GM18858 (cell line): Measurements from ENCODE around the gene TMEM117.

ENCODE experiments used
- ATAC-seq: cut with Tn5 transposase; IDR thresholded peaks from one replicate; pipeline ENCODE4 v1.9.1; 2021; ENCODE audit not compliant: unreplicated experiment

The TMEM117 gene

GRCh38 chr12:43951286-43951685 is 115.4 kb downstream of the TMEM117 start:
- no peak for ATAC-seq

- ATAC-seq = peak; percentile 97
These were observed 122.0 kb downstream of the TMEM117 start for GRCh38 chr12:43957732-43958372.

- ATAC-seq = no peak
These were observed 128.2 kb downstream of the TMEM117 start for GRCh38 chr12:43964033-43964432.

DNA sequence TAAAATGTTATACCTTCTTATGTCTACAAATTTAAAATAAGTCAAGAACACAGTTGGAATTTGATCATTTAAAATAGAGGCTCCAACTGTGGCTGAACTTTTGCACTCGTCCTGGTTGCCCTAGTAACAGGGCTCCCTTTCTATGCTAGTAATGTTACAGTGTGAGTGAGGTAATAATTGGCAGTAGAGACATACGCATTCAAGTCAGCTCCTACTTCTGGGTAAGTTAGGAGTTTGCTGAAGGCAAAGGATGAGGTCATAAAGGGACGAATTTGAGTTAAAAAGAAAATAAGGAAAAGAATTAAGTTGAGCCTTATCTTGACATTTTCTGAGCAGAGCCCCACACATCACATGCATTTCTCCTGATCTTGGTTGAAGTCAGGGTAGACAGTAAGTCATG is 129.1 kb downstream of the TMEM117 start:
- ATAC-seq = no peak

- ATAC-seq = no peak
These were observed 130.0 kb downstream of the TMEM117 start for GRCh38 chr12:43965899-43966298.

DNA sequence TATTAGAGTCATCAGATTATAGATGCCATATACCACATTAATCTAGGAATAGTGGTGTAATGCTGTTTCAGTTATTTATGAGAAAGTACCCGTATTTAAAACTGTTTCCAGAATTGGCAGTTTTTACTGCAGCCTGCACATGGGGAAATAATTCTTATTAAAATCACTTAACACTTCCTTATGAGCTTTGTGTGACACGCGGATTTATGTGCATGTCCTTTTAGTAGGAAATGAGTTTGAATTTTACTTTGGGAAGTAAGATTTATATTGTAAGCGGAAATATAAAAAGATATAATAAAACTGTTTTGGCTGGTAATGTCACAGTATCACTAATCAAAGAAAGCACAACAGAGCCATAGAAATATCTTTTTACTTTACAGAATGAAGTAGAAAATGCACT is 132.9 kb downstream of the TMEM117 start:
- ATAC-seq = no peak

DNA sequence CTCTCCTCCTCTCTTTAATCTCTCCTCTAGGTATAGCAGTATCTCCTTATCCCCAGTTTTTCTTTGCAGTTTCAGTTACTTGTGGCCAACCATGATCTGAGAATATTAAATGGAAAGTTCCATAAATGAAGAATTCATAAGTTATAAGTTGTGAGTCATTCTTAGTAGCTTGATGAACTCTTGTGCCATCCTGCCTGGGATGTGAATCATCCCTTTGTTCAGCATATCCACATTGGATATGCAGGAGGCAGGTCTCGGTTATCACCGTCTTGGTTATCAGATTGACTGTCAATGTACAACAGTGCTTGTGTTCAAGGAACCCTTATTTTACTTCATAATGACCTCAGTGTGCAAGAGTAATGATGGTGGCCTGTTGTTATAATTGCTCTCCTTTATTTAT is 134.0 kb downstream of the TMEM117 start:
- ATAC-seq = no peak

DNA sequence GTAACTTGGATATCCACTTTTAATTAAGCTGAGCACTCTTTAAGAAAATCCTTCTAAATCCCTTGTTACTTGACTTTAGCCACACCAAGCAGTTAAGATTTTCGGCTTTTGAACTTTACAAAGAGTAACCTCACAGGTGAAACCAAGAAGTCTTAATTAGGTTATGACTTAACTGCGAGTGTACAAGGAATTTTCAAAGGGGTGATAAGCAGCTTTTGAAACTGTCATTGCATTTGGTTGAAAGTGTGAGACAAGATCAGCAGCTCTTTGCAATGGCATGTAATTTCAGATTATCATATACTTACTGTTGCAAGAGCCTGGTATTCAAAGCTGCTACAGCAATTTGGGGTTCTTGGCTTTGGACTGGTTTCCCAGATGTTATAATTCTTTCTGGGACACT is 137.5 kb downstream of the TMEM117 start:
- ATAC-seq = no peak

DNA sequence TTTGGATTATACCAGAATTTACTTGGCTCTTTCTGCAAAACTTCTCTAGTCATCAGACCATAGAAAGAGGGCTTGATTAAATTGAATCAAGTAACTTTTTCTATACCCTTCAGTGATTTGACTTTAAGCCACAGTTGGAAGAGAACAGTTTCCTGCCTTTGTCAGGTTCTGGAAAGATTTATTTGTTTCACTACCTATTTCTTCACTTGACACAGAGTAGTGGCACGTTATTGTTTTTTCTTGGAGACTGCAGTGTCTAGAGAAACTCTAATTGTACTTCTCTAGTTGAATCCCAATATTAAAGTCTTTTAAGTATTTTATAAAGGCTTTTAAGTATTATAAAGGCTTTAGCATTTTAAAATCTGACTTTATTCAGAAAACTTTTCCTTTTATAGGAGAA is 138.1 kb downstream of the TMEM117 start:
- no peak for ATAC-seq

- ATAC-seq = no peak
These were observed 140.1 kb downstream of the TMEM117 start for GRCh38 chr12:43976027-43976426.

- no peak for ATAC-seq
These were observed 142.7 kb downstream of the TMEM117 start for GRCh38 chr12:43978556-43978955.

DNA sequence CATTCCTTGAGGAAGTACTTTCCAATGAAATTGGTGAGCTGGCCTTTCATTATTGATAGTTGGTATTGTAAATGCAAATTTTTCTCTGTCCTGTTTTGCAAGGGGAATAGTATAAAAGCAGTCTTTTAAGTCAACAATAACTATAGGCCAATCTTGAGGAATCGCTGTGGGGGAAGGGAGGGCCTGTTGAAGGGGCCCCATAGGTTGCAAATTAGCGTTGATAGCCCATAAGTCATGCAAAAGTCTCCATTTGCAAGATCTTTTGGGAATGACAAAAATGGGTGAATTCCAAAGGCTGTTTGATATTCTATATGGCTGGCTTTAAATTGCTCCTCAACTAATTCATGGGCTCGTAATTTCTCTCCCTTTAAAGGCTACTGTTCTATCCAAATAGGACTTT is 143.6 kb downstream of the TMEM117 start:
- ATAC-seq = no peak

DNA sequence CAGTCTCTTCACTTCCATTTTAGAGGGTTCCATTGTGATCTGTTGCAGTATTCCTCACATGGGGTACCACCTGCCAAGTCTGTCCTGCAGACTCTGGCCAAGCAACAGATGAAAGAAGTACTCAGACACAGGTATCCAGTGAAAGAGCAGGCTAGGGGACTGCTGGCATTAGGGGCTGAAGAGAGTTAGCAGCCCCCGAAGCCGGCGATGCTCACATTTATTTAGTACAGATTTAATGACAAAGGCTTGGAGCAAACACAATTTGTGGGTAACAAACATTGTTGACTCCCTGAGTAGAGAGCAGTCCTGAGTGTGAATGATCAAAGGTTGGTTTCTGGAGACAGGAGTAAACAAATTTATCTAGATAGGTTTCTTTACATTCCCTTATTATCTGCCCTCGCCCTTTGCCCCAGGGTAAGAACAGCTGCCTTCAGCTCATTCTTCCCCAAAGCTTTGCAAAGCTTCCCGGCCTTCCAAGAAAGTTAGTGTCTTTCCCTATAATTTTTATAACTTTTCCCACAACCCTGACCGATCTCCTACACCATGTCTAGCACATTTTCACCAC is 144.8 kb downstream of the TMEM117 start:
- ATAC-seq = no peak

- ATAC-seq = no peak
These were observed 145.8 kb downstream of the TMEM117 start for GRCh38 chr12:43981726-43982125.

- no peak for ATAC-seq
These were observed 146.7 kb downstream of the TMEM117 start for GRCh38 chr12:43982544-43982943.

DNA sequence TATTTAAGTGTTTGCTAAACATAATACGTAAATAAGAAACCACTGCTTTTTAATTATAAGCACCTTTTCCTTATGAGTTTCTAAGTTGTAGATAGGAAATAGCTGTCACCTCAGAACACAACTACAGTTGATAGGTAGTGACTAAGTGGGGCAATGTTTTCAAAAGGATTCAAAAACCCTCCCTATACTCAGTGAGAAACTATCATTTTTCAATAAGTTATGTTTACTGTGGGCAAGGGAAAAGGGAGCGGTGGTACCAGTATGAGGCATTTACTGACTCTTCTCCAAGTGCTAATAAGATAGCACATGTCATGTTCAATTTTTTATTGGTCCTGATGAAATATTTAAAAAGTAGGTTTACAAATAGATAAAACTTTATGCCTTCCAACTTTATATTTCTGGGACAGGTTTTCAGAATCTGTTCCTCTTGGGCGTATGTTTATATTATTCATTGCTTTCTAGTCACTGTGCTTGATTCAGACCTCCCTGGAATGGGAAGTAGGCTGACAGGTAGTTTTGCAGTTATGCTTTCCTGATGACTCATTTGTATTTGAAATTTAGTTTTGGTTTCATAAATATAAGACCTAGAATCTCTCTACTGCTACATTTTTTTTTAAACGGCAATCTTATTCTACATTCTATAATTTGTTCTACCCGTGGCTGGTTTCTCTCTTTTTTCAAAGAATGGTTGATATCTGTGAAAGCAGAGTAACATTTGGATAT is 153.1 kb downstream of the TMEM117 start:
- peak; percentile 98 for ATAC-seq

DNA sequence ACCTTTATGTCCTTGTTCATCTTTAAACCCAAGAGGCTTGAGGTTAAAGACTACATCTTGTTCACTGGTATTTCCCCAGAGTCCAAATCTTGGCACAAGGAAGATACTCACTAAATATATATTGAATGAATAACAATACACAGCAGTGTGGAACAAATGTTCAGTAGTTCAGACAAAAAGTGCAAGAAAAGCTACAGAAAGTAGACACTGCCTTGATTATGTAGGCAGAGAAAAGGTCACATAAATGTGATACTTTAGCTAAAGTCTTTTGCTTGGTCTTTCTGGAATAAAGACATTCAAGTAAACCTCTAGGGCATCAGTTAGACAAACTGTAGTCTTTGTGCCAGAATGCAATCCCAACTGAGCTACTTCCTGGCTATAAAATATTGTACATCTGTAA is 157.0 kb downstream of the TMEM117 start:
- no peak for ATAC-seq

DNA sequence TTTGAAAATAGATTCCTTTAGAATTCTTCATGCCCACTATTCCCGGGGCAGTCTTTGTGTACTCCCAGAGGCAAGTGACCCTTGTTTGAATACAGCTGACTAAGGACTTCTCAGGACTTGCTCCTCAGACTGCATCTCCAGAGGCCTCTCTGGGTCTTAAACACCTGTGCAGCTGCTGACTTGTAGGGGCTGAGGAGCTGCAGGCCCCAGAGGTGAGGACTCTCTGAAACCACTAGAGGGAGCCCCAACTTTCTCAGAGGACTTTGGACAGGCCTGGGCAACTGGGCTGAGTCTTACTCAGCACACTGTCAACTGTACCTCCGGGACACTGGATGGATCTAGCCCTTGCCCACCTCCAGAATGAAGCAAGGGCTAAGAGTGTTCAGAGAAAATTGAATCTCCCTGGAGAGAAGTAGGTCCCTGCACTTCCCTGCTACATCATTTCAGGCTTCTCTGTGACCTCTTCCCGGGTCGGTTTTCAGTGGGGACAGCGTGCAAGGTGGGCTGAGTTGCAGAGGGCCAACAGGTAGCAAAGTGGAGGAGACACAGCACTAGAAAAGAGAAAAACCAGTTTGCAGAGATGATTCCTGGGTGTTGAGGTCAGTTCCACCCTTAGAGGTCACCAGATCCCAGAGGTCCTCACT is 164.6 kb downstream of the TMEM117 start:
- peak; percentile 97 for ATAC-seq

DNA sequence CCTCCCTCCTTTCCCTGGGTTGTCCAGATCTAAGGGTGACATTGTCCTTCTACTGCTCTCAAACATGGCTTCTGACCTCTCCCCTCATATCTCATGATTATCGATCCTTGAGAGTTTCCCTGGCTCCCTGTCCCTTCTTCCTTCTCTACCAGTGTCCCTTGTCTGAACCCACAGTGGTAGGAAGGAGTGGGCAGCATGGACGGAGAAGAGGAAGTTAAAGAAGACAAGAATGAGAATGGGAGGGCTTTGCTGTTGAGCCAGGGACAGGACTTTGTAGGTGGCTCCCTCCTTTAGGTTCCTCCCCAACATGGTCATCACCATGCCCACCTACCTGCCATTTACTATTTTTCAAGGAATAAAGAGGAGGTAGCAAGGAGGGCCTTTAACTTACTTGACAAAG is 166.7 kb downstream of the TMEM117 start:
- ATAC-seq = no peak

DNA sequence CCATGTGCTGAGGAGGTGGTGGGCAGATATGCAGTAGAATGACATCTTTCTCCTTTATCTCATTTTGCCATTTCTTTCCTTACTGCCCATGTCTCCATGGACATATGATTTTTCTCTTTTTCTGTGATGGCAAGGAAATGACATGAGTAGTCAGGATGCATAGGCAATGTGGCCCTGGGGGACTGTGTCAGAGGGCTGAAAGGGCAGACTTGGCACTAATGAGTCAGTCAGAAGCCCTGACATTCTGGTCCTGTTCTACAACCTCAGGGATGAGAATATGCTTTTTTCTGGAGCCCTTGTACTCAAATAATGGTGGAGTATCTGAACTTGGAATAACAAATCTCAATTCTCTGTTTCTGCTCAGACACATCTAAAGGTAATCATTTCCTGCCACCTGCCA is 167.8 kb downstream of the TMEM117 start:
- no peak for ATAC-seq

GRCh38 chr12:44015333-44015941 is 179.6 kb downstream of the TMEM117 start:
- ATAC-seq = peak; percentile 82

DNA sequence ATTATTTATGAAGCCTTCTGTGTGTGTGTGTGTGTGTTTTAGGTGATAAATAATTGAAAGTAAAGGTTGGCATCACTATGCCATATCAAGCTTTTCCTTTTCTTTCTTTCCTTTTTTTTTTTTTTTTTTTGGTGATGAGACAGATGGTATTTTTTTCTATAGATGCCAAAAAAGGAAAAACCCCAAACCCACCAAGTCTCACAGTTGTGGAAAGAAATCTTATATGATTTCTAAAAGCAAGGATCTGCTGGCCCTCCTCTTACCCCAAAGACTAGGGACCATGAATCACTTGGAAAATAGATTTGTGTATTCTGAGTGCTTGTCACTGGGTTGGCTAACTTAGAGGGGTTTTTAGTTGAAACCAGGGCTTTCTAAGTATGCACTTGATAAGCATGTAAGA is 181.3 kb downstream of the TMEM117 start:
- no peak for ATAC-seq
